B cell (primary cell): Measurements from ENCODE around the gene CDH16. TPM values are rescaled to one million over a fixed set of nuclear protein-coding genes. Genes with fewer than 3 reads are reported as not detected.

Experiments
- ATAC-seq: fragments of 200-7000 bp; cut with Tn5 transposase; one replicate; pipeline ENCODE4 v1.10.0; 2021; ENCODE audit warnings: low read depth, mild to moderate bottlenecking, moderate number of reproducible peaks, moderate library complexity
- CTCF ChIA-PET: fragments of 350-600 bp; sonication (Branson Sonifier 250); formaldehyde crosslinking; loops from one replicate; lab custom pipeline; 2021; ENCODE audit warnings: antibody characterized with exemption, inconsistent platforms; lab: Charles Lee
- POLR2A ChIA-PET: fragments of 350-600 bp; sonication (Branson Sonifier 250); formaldehyde crosslinking; loops from one replicate; lab custom pipeline; 2021; ENCODE audit warnings: antibody characterized with exemption; lab: Charles Lee
- DNase-seq: peaks from one replicate; pipeline ENCODE4 v3.0.0; 2013
- H2AFZ ChIP-seq: 2 replicates; pipeline ENCODE4 v1.6.1; 2012; ENCODE audit warnings: mild to moderate bottlenecking, low read depth, low read length; ENCODE audit not compliant: insufficient read depth, poor library complexity, severe bottlenecking
- H3K27ac ChIP-seq, 2 donors: 1 replicate in 1 of 2; 2 replicates in 1 of 2; pipeline ENCODE4 v1.5.1; 2012 to 2013; ENCODE audit warnings: low read length in 2 of 2, mild to moderate bottlenecking in 2 of 2, moderate library complexity in 1 of 2
- H3K27me3 ChIP-seq, 4 experiments: fragments of 200-600 bp in 1 of 4; sonication (generic) in 1 of 4; replicated peaks in 1 of 4; 1 replicate in 2 of 4; 2 replicates in 2 of 4; pipeline versions ENCODE4 v1.6.1 to v1.7.0; 2013 to 2016; ENCODE audit warnings: low read length in 3 of 4, mild to moderate bottlenecking in 2 of 4, mixed read lengths in 1 of 4, moderate library complexity in 1 of 4; ENCODE audit not compliant: insufficient read depth in 4 of 4, control insufficient read depth in 3 of 4; ENCODE audit errors: control extremely low read depth in 1 of 4
- H3K36me3 ChIP-seq, 2 experiments: replicated peaks in 1 of 2; 1 replicate in 1 of 2; 2 replicates in 1 of 2; pipeline versions ENCODE4 v1.6.1 to v1.7.1; 2013; ENCODE audit warnings: low read length in 1 of 2; ENCODE audit not compliant: insufficient read depth in 2 of 2, control insufficient read depth in 1 of 2; ENCODE audit errors: control extremely low read depth in 1 of 2, extremely low read depth in 1 of 2
- H3K4me1 ChIP-seq, 2 donors: fragments of 200-600 bp in 1 of 2; sonication (generic) in 1 of 2; 1 replicate in 1 of 2; 2 replicates in 1 of 2; pipeline versions ENCODE4 v1.5.1 to v1.6.1; 2013 to 2017; ENCODE audit warnings: low read length in 2 of 2; ENCODE audit not compliant: control insufficient read depth in 2 of 2, insufficient read depth in 2 of 2
- H3K4me2 ChIP-seq: replicated peaks from 2 replicates; pipeline ENCODE3; 2012; ENCODE audit warnings: mild to moderate bottlenecking, low read depth, low read length; ENCODE audit not compliant: poor library complexity, severe bottlenecking
- H3K4me3 ChIP-seq, 5 experiments: fragments of 200-600 bp in 1 of 5; sonication (generic) in 1 of 5; 1 replicate in 3 of 5; 2 replicates in 2 of 5; pipeline versions ENCODE4 v1.5.1 to v1.7.0; 2011 to 2016; ENCODE audit warnings: low read length in 4 of 5, mild to moderate bottlenecking in 4 of 5, low read depth in 2 of 5, control low read depth in 1 of 5, moderate library complexity in 1 of 5; ENCODE audit not compliant: insufficient read depth in 1 of 5; ENCODE audit errors: control extremely low read depth in 1 of 5, extremely low read depth in 1 of 5
- H3K79me2 ChIP-seq: fragments of 200-600 bp; sonication (generic); one replicate; pipeline ENCODE4 v1.6.0; 2016; ENCODE audit warnings: low read length; ENCODE audit not compliant: control insufficient read depth, insufficient read depth
- H3K9ac ChIP-seq: fragments of 200-600 bp; sonication (generic); 2 replicates; pipeline ENCODE4 v1.6.1; 2017; ENCODE audit warnings: mild to moderate bottlenecking, low read length, moderate library complexity
- H3K9me3 ChIP-seq, 3 donors: one replicate each; pipeline versions ENCODE4 v1.6.1 to v1.7.1; 2013; ENCODE audit warnings: low read length in 2 of 3; ENCODE audit not compliant: control insufficient read depth in 2 of 3, insufficient read depth in 1 of 3; ENCODE audit errors: control extremely low read depth in 1 of 3
- H4K20me1 ChIP-seq: 2 replicates; pipeline ENCODE4 v1.6.0; 2012; ENCODE audit warnings: mild to moderate bottlenecking, low read length; ENCODE audit not compliant: insufficient read depth, control insufficient read depth, poor library complexity, severe bottlenecking
- H3K27ac Mint-ChIP-seq: one replicate; pipeline ENCODE4 v1.8.0; 2021; ENCODE audit warnings: mixed read lengths
- H3K27me3 Mint-ChIP-seq: one replicate; pipeline ENCODE4 v1.8.0; 2021; ENCODE audit warnings: mixed read lengths
- H3K4me1 Mint-ChIP-seq: one replicate; pipeline ENCODE4 v1.8.0; 2021; ENCODE audit warnings: mixed read lengths
- H3K4me3 Mint-ChIP-seq: one replicate; pipeline ENCODE4 v1.8.0; 2021; ENCODE audit warnings: mixed read lengths
- H3K9me3 Mint-ChIP-seq: one replicate; pipeline ENCODE4 v1.8.0; 2022; ENCODE audit warnings: mixed read lengths; ENCODE audit not compliant: insufficient read depth
- EZH2 ChIP-seq: IDR thresholded peaks from 2 replicates; pipeline ENCODE4 v1.6.1; 2012; ENCODE audit warnings: borderline replicate concordance, low read depth, mild to moderate bottlenecking, moderate library complexity, low read length; ENCODE audit not compliant: insufficient read depth, poor library complexity, severe bottlenecking
- WGBS: methylation state at CpG from one replicate; pipeline ENCODE4 v1.1.5; 2013; ENCODE audit warnings: missing lambda C conversion rate; ENCODE audit not compliant: insufficient coverage; 5-methylcytosine and 5-hydroxymethylcytosine counted together
- intact Hi-C: fragments of 100-400 bp; cut with micrococcal nuclease; formaldehyde crosslinking; loops from one replicate; pipeline ENCODE4 v1.10.0; 2022
- polyA plus RNA-seq: library from polyadenylated mRNA; depleted of rRNA; stranded (reverse); fragments of >200 nt; gene quantifications from 2 replicates; pipeline ENCODE4 v1.2.3, GENCODE V29; 2012
- total RNA-seq, 2 donors: library from RNA; stranded (reverse); fragments of 120-200 nt in 1 of 2; gene quantifications; 1 replicate in 1 of 2; 2 replicates in 1 of 2; pipeline versions ENCODE4 v1.2.3 to v1.2.4, GENCODE V29; 2013 to 2022
- TF ChIP-seq, protein P1 (sequence below): fragments of 200-600 bp; IDR thresholded peaks from one replicate; pipeline ENCODE4 v1.8.0; 2022; ENCODE audit warnings: antibody characterized with exemption, mild to moderate bottlenecking

CDH16 gene
- total and polyA plus RNA-seq, 2 donors (not counting 1 experiment from before 2014, with no cell fraction given), result not detected

DNA sequence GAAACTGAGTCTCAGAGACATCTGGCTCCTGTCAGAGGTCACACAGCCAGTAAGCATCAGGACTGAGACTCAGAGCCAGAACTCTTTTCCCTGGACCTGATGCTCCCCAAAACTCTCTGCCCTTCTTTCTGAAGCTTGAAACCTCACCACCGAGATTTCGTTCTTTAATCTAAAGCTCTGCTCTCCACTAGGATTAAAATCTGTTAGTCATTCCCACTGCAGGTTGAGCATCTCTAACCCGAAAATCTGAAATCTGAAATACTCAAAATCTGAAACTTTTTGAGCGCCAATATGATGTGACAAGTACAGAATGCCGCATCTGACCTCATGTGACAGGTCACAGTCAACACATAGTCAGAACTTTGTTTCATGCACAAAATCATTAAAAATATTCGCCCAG, 2.2 kb downstream of the CDH16 start:
- intact Hi-C loops, result no loop called here
- 83% methylated on average over 6 of the region's 6 CpGs for whole genome bisulfite sequencing
- TF ChIP-seq, protein P1, sequence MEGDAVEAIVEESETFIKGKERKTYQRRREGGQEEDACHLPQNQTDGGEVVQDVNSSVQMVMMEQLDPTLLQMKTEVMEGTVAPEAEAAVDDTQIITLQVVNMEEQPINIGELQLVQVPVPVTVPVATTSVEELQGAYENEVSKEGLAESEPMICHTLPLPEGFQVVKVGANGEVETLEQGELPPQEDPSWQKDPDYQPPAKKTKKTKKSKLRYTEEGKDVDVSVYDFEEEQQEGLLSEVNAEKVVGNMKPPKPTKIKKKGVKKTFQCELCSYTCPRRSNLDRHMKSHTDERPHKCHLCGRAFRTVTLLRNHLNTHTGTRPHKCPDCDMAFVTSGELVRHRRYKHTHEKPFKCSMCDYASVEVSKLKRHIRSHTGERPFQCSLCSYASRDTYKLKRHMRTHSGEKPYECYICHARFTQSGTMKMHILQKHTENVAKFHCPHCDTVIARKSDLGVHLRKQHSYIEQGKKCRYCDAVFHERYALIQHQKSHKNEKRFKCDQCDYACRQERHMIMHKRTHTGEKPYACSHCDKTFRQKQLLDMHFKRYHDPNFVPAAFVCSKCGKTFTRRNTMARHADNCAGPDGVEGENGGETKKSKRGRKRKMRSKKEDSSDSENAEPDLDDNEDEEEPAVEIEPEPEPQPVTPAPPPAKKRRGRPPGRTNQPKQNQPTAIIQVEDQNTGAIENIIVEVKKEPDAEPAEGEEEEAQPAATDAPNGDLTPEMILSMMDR, result no peak
- TF ChIP-seq EZH2, result no peak
- no peak for DNase-seq
- Mint-ChIP-seq H3K27me3 (peaks cover 15% of the 10 kb centered on the region), H3K27ac (no peak overlapping the region), H3K9me3 (no peaks in the 10 kb centered on the region), H3K4me3 (no peak overlapping the region), H3K4me1 (no peaks in the 10 kb centered on the region)
- no peak overlapping the region for H3K4me3 ChIP-seq
- CTCF ChIA-PET, result no interaction called here
- H3K4me2 ChIP-seq, result no peak overlapping the region
- H3K9ac ChIP-seq, result no peak overlapping the region
- no peaks in the 10 kb centered on the region for H3K79me2 ChIP-seq
- no peak for ATAC-seq
- POLR2A ChIA-PET, result interaction anchor here (0.7 kb wide), 1 partner anchor 10 kb away, joined by 3 read pairs; no protein-coding TSS in a partner anchor
- H3K27ac ChIP-seq, result no peak overlapping the region
- no peaks in the 10 kb centered on the region for H3K36me3 ChIP-seq
- H3K27me3 ChIP-seq, result peaks cover 0 to 4% (median 0%) of the 10 kb centered on the region in 4 experiments
- H3K9me3 ChIP-seq, result no peaks in the 10 kb centered on the region
- no peak overlapping the region for H2AFZ ChIP-seq
- H3K4me1 ChIP-seq, result no peaks in the 10 kb centered on the region
- no peaks in the 10 kb centered on the region for H4K20me1 ChIP-seq

DNA sequence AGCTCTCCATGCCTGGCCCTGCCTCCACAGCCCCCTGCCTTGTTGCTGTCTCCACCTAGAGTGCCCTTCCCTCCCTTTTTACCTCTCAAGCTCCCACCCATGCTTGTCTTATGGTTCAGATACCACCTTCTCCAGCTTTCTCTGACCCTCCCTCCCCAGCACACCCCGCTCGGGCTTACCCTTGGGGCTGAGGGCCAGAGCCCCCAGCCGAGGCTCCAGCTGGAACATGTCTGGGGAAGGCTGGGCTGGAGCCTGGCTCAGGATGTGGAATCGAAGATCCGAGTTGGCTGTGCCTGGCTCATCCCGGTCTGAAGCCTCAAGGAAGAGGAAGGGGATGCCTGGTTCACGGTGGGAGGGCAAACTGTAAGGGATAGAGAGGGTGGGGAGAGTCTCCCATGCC, 3.6 kb downstream of the CDH16 start:
- Mint-ChIP-seq H3K27me3 (peaks cover 10% of the 10 kb centered on the region), H3K27ac (no peak overlapping the region), H3K9me3 (no peaks in the 10 kb centered on the region), H3K4me1 (no peaks in the 10 kb centered on the region), H3K4me3 (no peak overlapping the region)
- H3K27ac ChIP-seq, result no peak overlapping the region
- intact Hi-C loops, result no loop called here
- H3K79me2 ChIP-seq, result no peaks in the 10 kb centered on the region
- TF ChIP-seq, protein P1, result no peak
- TF ChIP-seq EZH2, result no peak
- no peaks in the 10 kb centered on the region for H3K4me1 ChIP-seq
- no CpG with 5 or more reads among the region's 7 CpGs for WGBS
- no peaks in the 10 kb centered on the region for H4K20me1 ChIP-seq
- H3K36me3 ChIP-seq, result no peaks in the 10 kb centered on the region
- H3K4me2 ChIP-seq, result no peak overlapping the region
- H3K9me3 ChIP-seq, result no peaks in the 10 kb centered on the region
- no peak for DNase-seq
- H3K9ac ChIP-seq, result no peak overlapping the region
- POLR2A ChIA-PET, result no interaction called here
- H3K27me3 ChIP-seq, result peaks cover 0 to 2% (median 0%) of the 10 kb centered on the region in 4 experiments
- CTCF ChIA-PET, result no interaction called here
- no peak overlapping the region for H2AFZ ChIP-seq
- ATAC-seq, result no peak
- H3K4me3 ChIP-seq, result no peak overlapping the region
